Ureter (tissue), 1 donor: ENCODE data around the gene GSK3A. TPM values are rescaled to one million over a fixed set of nuclear protein-coding genes. Genes with fewer than 3 reads are reported as not detected.

Source experiments
- DNase-seq: peaks from one replicate; pipeline ENCODE4 v3.0.0-alpha.2; 2020; ENCODE audit warnings: low spot score
- total RNA-seq: library from RNA; stranded (reverse); gene quantifications from one replicate; pipeline ENCODE4 v1.2.4, GENCODE V29; 2023
- donor health status: DM: yes; HTN: yes; CAD: no.

Gene GSK3A
- total RNA-seq, 1 donor from 2014 or later: 36.4 TPM

- no peak for DNase-seq
Measured at GRCh38 chr19:42228641-42229040, 13.8 kb downstream of the GSK3A start.

GRCh38 chr19:42226886-42227285 is 15.5 kb downstream of the GSK3A start:
- no peak for DNase-seq

DNA sequence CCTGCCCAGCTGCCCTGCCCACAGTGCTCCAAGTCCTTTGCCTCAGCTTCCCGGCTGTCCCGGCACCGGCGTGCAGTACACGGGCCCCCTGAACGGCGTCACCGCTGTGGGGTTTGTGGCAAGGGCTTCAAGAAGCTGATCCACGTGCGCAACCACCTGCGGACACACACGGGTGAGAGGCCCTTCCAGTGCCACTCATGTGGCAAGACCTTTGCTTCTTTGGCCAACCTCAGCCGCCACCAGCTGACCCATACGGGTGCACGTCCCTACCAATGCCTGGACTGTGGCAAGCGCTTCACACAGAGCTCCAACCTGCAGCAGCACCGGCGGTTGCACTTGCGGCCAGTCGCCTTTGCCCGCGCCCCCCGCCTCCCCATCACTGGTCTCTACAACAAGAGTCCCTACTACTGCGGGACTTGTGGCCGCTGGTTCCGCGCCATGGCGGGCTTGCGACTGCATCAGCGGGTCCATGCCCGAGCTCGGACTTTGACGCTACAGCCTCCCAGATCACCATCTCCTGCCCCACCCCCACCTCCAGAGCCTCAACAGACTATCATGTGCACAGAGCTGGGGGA is 16.6 kb downstream of the GSK3A start:
- DNase-seq: no peak

- no peak for DNase-seq
Measured at GRCh38 chr19:42224940-42225717, 17.3 kb downstream of the GSK3A start.

DNA sequence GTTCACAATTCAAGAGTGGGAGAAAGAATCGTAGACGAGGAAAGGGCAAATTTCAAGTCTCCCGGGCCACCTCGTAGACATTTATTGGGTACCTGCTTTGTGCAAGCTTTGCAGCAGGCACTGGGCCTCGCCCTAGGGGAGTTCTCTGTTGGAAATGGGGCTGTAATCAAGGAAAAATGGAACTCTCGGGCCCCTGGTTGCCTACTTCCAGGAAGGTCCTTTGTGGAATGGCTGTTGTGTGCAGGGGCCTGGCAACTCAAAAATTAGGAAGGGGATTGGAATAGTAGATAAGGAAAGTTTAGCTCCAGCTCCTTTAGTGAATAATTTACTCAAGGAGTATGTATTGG is 21.7 kb downstream of the GSK3A start:
- no peak for DNase-seq

- DNase-seq: peak; percentile 97
Measured at GRCh38 chr19:42219812-42220750, 22.3 kb downstream of the GSK3A start, which contains the start of gene ZNF526. TSS of gene ZNF526 (plus strand) at chr19:42220312. CDS start at chr19:42224404, 4,092 bp downstream.

GRCh38 chr19:42217520-42218437 is 24.6 kb downstream of the GSK3A start, which contains the start of gene DEDD2:
TSS of gene DEDD2 (minus strand) at chr19:42217677. CDS start at chr19:42217007, 670 bp downstream.
- peak; percentile 99 for DNase-seq

DNA sequence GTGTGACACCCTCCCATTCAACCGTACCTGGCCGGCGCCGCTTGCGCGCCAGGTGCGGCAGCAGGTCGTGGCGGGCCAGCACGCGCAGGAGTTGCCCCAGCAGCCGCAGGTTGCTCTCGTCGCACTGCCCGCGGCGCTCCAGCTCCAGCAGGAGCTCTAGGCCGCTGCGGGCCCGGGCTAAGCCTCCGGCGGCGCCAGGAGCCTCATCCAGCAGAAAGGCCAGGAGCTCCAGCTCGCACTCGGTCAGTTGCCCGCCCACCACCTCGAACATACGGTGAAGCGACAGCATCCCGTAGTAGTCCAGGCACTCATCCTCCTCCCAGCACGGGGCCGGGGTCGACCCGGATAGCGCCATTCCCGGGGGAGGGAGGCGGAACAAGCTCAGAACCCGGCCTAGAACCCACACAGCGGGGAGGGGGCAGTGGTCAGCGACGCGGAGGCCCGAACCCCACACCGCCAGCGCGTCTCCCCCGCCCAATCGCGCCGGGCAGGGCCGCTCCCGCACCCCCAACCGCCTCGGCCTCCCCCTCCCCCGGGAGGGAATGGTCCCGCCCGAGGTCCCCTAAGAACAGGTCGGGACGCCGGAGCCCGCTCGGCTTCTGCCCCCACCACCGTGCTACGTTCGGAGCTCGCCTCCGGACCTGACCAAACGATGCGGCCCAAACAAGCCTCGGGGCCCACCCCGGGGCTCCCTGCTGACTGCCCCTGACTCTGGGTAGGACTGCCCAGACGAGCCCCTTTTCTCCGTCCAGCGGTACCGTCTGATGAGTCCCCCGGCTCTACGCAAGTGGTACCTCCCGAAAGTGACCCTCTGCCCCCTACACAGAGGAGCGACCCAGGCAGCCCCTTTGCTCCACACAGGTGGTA is 25.5 kb downstream of the GSK3A start:
- no peak for DNase-seq

- no peak for DNase-seq
Measured at GRCh38 chr19:42214810-42215485, 27.5 kb downstream of the GSK3A start.

DNA sequence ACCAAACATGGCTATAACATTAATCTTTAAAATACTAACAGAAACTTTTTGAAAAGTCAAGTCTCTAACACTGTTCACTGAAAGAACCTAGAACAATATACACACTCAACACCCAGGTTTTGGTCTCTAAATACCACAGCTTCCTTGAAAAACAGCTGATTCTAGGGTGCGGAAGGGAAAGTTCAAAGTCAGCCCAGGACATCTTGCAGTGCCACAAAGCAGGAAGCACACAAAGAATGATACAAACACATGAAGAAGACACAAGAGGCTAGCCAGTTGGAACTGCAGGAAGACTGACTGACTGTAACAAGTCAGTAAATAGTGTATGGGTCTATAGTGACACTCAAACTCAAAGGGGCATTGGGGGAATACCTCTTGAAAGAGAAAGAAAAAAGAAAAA is 29.5 kb downstream of the GSK3A start:
- no peak for DNase-seq

DNA sequence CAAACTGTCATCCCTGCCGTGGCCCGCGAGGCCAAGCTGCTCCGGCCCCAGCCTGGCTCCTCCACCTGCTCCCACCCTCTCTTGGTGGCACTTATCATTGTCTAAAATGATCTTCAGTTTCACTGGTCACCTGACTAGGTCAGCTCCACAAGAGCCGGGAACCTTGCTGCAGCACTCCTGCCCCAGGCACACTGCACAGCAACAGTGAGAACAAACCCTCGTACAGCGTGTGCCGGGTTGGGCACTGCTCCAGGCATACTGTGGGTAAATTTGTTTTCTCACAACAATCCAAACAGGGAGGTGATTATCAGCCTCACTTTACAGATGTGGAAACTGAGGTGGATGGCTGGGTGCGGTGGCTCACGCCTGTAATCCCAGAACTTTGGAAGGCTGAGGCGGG is 33.8 kb downstream of the GSK3A start:
- no peak for DNase-seq

GRCh38 chr19:42207767-42208271 is 34.6 kb downstream of the GSK3A start:
- peak; percentile 73 for DNase-seq

GRCh38 chr19:42206871-42207755 is 35.3 kb downstream of the GSK3A start:
- no peak for DNase-seq

DNA sequence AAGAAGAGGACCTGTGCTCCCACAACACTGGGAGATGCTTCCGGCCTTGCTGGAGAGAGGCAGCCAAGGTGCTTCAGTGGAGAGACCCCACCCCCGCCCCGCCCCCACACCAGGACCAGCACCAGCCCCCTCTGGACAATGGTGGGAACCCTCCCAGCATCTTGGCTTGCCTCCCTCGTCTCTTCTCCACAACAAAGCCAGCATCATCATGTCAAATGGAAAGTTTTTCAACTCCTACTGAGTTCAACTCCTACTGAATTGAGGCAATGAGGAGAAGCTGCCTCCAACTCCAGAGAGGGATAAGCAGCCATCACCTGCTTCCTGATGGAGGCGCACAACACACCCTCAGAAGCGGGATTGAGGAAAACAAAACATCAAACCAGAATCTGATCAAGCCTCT is 37.7 kb downstream of the GSK3A start:
- no peak for DNase-seq

- DNase-seq: no peak
Measured at GRCh38 chr19:42203700-42204099, 38.7 kb downstream of the GSK3A start.

DNA sequence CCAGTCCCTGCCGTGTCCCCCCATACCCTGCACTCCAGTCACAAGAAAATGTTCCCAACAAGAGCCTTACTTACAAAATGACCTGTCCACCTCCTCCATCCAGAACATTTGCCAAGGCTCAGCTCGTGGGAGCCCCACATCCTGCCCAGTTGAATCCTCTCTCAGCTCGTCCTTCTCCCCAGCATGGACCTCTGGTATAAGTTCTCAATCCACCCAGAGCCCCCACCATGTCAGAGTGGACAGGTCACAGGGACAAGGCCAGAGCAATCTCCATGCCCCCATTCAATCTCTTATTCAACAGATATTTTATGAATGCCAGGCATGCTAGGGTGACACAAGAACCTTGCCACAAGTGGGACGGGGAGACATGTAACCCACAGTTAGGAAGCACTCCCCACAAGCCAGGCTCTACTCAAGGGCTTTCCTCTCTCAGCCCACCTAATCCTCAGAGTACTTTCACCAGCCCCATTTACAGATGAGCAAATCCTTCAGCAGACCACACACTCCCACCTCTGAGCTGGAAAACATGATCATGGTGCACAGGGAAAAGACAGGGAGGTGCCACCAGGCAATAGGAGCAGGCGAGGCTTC is 40.0 kb downstream of the GSK3A start:
- DNase-seq: no peak

DNA sequence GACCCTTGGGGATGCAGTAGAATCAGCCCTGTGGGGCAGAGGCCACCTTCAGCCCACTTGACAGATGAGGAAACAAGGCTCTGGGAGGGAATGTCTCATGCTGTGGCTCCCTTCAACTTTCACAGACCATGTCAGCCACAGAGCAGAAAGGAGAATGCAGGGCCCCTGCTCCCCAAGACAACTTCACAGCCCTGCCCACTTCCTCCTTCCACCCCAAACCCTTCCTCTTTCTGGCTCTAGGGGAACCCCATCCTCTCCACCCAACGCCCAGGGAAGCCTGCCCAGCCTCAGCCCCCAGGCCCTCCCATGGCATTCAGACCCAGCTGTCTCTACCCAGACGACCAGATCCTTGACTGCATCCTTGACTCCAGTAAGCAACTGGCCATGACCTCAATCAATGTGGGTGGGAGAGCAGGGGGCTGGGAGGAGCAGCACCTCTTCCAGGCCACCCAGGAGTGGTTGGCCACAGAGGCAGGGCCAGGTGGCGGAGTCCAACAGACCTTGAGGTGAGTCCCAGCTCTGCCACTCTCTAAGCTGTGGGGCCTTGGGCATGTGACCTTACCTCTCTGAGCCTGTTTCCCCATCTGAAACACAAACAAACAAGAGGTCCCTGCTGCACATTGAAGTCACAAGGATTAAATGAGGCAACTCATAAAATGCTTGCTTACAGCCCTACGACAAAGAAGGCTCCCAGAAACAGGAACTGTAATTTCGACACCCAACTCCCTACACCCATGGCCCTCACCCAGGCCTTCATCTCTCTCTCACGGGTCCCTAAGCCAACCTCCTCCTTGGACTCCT is 40.7 kb downstream of the GSK3A start:
- DNase-seq: no peak
